Measurements from ENCODE around the gene TMEM131.

- TF ChIP-seq EP300 (IDR thresholded peaks at IDR 0.05; ENCODE audit: low read depth) = no peak
- TF ChIP-seq POLR2A (IDR thresholded peaks at IDR 0.05) = no peak
- TF ChIP-seq, protein P1, sequence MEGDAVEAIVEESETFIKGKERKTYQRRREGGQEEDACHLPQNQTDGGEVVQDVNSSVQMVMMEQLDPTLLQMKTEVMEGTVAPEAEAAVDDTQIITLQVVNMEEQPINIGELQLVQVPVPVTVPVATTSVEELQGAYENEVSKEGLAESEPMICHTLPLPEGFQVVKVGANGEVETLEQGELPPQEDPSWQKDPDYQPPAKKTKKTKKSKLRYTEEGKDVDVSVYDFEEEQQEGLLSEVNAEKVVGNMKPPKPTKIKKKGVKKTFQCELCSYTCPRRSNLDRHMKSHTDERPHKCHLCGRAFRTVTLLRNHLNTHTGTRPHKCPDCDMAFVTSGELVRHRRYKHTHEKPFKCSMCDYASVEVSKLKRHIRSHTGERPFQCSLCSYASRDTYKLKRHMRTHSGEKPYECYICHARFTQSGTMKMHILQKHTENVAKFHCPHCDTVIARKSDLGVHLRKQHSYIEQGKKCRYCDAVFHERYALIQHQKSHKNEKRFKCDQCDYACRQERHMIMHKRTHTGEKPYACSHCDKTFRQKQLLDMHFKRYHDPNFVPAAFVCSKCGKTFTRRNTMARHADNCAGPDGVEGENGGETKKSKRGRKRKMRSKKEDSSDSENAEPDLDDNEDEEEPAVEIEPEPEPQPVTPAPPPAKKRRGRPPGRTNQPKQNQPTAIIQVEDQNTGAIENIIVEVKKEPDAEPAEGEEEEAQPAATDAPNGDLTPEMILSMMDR (IDR thresholded peaks at IDR 0.05) = no peak
Measured at GRCh38 chr2:97905294-97905693, 90.5 kb downstream of the TMEM131 start.

All from transverse colon (tissue), 3 donors.